ENCODE measurements around the gene JPH2.

The JPH2 gene

GRCh38 chr20:44187772-44188709 lies 1.1 kb upstream of the JPH2 start:
- DNase-seq (ENCODE audit: low read depth): no peak

- DNase-seq (ENCODE audit: low read depth): no peak
These were observed 324 bp downstream of the JPH2 start for GRCh38 chr20:44186674-44187053.

- no peak for DNase-seq (ENCODE audit: low read depth)
These were observed 787 bp downstream of the JPH2 start for GRCh38 chr20:44186201-44186600.

- no peak for DNase-seq (ENCODE audit: low read depth)
These were observed 1.4 kb downstream of the JPH2 start for GRCh38 chr20:44185574-44185973.

GRCh38 chr20:44183282-44183681 lies 3.7 kb downstream of the JPH2 start:
- no peak for DNase-seq (ENCODE audit: low read depth)

- DNase-seq (ENCODE audit: low read depth): no peak
These were observed 4.1 kb downstream of the JPH2 start for GRCh38 chr20:44182863-44183262.

GRCh38 chr20:44182135-44182765 lies 4.7 kb downstream of the JPH2 start:
- no peak for DNase-seq (ENCODE audit: low read depth)

GRCh38 chr20:44181611-44182010 lies 5.4 kb downstream of the JPH2 start:
- no peak for DNase-seq (ENCODE audit: low read depth)

GRCh38 chr20:44180814-44181213 lies 6.2 kb downstream of the JPH2 start:
- no peak for DNase-seq (ENCODE audit: low read depth)

- DNase-seq (ENCODE audit: low read depth): no peak
These were observed 10.0 kb downstream of the JPH2 start for GRCh38 chr20:44176833-44177534.

- no peak for DNase-seq (ENCODE audit: low read depth)
These were observed 11.8 kb downstream of the JPH2 start for GRCh38 chr20:44174996-44175765.

- DNase-seq (ENCODE audit: low read depth): no peak
These were observed 13.1 kb downstream of the JPH2 start for GRCh38 chr20:44173846-44174245.

GRCh38 chr20:44173116-44173515 lies 13.9 kb downstream of the JPH2 start:
- no peak for DNase-seq (ENCODE audit: low read depth)

GRCh38 chr20:44172572-44172950 lies 14.4 kb downstream of the JPH2 start:
- DNase-seq (ENCODE audit: low read depth): no peak

- DNase-seq (ENCODE audit: low read depth): no peak
These were observed 15.0 kb downstream of the JPH2 start for GRCh38 chr20:44171775-44172571.

- DNase-seq (ENCODE audit: low read depth): peak; percentile 51
These were observed 16.1 kb downstream of the JPH2 start for GRCh38 chr20:44170816-44171410.

GRCh38 chr20:44167736-44168135 lies 19.3 kb downstream of the JPH2 start:
- DNase-seq (ENCODE audit: low read depth): no peak

- no peak for DNase-seq (ENCODE audit: low read depth)
These were observed 20.5 kb downstream of the JPH2 start for GRCh38 chr20:44166477-44166876.

- peak; percentile 89 for DNase-seq (ENCODE audit: low read depth)
These were observed 21.0 kb downstream of the JPH2 start for GRCh38 chr20:44166008-44166407.

- no peak for DNase-seq (ENCODE audit: low read depth)
These were observed 26.9 kb downstream of the JPH2 start for GRCh38 chr20:44160133-44160532.

GRCh38 chr20:44159711-44160110 lies 27.3 kb downstream of the JPH2 start:
- DNase-seq (ENCODE audit: low read depth): no peak

Measured in HS-5 (cell line).